ENCODE data around the gene EBLN1.

The EBLN1 gene

GRCh38 chr10:22217842-22218241 is at the start of gene EBLN1:
Gene EBLN1 (minus strand): TSS chr10:22218015. CDS start chr10:22209983, 8,032 bp downstream.
- TF ChIP-seq EZH2 (optimal IDR thresholded peaks at IDR 0.05; ENCODE audit: low read depth, low read length) (no peak), EZH2phosphoT487 (IDR thresholded peaks at IDR 0.05; ENCODE audit: low read length) (no peak), CTCF (IDR thresholded peaks at IDR 0.05; ENCODE audit: low read length) (no peak)
- Histone ChIP-seq H3K9me3 (replicated peaks; ENCODE audit: insufficient read depth, low read length) (no peaks in the 10 kb centered on the region), H3K4me2 (ENCODE audit: low read depth, low read length) (no peak within 1 kb of the TSS), H3F3A (ENCODE audit: insufficient read depth, low read length) (0 out of 2 replicates have a peak, but pooled peaks cover 3% of the 10 kb centered on the region), H3K36me3 (replicated peaks; ENCODE audit: insufficient read depth, low read length) (no peaks in the 10 kb centered on the region), H3K27me3 (replicated peaks; ENCODE audit: insufficient read depth, low read length) (no peaks in the 10 kb centered on the region), H2AFZ (ENCODE audit: low read length) (no peak within 1 kb of the TSS), H4K20me1 (ENCODE audit: insufficient read depth, low read length) (no peaks in the 10 kb centered on the region), H3K9ac (ENCODE audit: low read length) (no peak within 1 kb of the TSS), H3K4me1 (ENCODE audit: low read length) (peaks cover 17% of the 10 kb centered on the region), H3K27ac (ENCODE audit: low read length) (no peak within 1 kb of the TSS), H3K9me2 (replicated peaks; ENCODE audit: insufficient read depth, low read length) (no peaks in the 10 kb centered on the region), H3K4me3 (ENCODE audit: low read length) (no peak within 1 kb of the TSS), H3K79me2 (ENCODE audit: low read length) (no peaks in the 10 kb centered on the region)
- no peak for DNase-seq

GRCh38 chr10:22265839-22266537 is 48.2 kb upstream of the EBLN1 start:
- H3K4me2 ChIP-seq (ENCODE audit: low read depth, low read length): no peak overlapping the region
- no peak overlapping the region for H3K9ac ChIP-seq (ENCODE audit: low read length)
- H4K20me1 ChIP-seq (ENCODE audit: insufficient read depth, low read length): no peaks in the 10 kb centered on the region
- no peaks in the 10 kb centered on the region for H3K9me3 ChIP-seq (replicated peaks; ENCODE audit: insufficient read depth, low read length)
- H3K4me3 ChIP-seq (ENCODE audit: low read length): no peak overlapping the region
- H2AFZ ChIP-seq (ENCODE audit: low read length): no peak overlapping the region
- TF ChIP-seq EZH2phosphoT487 (IDR thresholded peaks at IDR 0.05; ENCODE audit: low read length) (no peak), EZH2 (optimal IDR thresholded peaks at IDR 0.05; ENCODE audit: low read depth, low read length) (no peak), CTCF (IDR thresholded peaks at IDR 0.05; ENCODE audit: low read length) (no peak)
- H3K27ac ChIP-seq (ENCODE audit: low read length): no peak overlapping the region
- no peaks in the 10 kb centered on the region for H3K27me3 ChIP-seq (replicated peaks; ENCODE audit: insufficient read depth, low read length)
- no peaks in the 10 kb centered on the region for H3K9me2 ChIP-seq (replicated peaks; ENCODE audit: insufficient read depth, low read length)
- no peak for DNase-seq
- no peaks in the 10 kb centered on the region for H3K79me2 ChIP-seq (ENCODE audit: low read length)
- H3K4me1 ChIP-seq (ENCODE audit: low read length): no peaks in the 10 kb centered on the region
- H3F3A ChIP-seq (ENCODE audit: insufficient read depth, low read length): no peaks in the 10 kb centered on the region
- H3K36me3 ChIP-seq (replicated peaks; ENCODE audit: insufficient read depth, low read length): no peaks in the 10 kb centered on the region

GRCh38 chr10:22263106-22263505 is 45.3 kb upstream of the EBLN1 start:
- TF ChIP-seq CTCF (IDR thresholded peaks at IDR 0.05; ENCODE audit: low read length): no peak
- TF ChIP-seq EZH2phosphoT487 (IDR thresholded peaks at IDR 0.05; ENCODE audit: low read length): no peak
- TF ChIP-seq EZH2 (optimal IDR thresholded peaks at IDR 0.05; ENCODE audit: low read depth, low read length): no peak
- H2AFZ ChIP-seq (ENCODE audit: low read length): no peak overlapping the region
- H3K79me2 ChIP-seq (ENCODE audit: low read length): no peaks in the 10 kb centered on the region
- H3K9me3 ChIP-seq (replicated peaks; ENCODE audit: insufficient read depth, low read length): no peaks in the 10 kb centered on the region; the same call in 1 of the 2 replicates
- H3K27ac ChIP-seq (ENCODE audit: low read length): no peak overlapping the region
- no peaks in the 10 kb centered on the region for H3K27me3 ChIP-seq (replicated peaks; ENCODE audit: insufficient read depth, low read length)
- H3K4me3 ChIP-seq (ENCODE audit: low read length): no peak overlapping the region
- no peaks in the 10 kb centered on the region for H4K20me1 ChIP-seq (ENCODE audit: insufficient read depth, low read length)
- H3K4me1 ChIP-seq (ENCODE audit: low read length): no peaks in the 10 kb centered on the region
- H3K4me2 ChIP-seq (ENCODE audit: low read depth, low read length): no peak overlapping the region
- no peaks in the 10 kb centered on the region for H3F3A ChIP-seq (ENCODE audit: insufficient read depth, low read length)
- no peaks in the 10 kb centered on the region for H3K9me2 ChIP-seq (replicated peaks; ENCODE audit: insufficient read depth, low read length)
- no peaks in the 10 kb centered on the region for H3K36me3 ChIP-seq (replicated peaks; ENCODE audit: insufficient read depth, low read length)
- H3K9ac ChIP-seq (ENCODE audit: low read length): no peak overlapping the region
- DNase-seq: no peak
